Chondrocyte (in vitro differentiated cells): Measurements from ENCODE around the gene CNGA2. TPM values are rescaled to one million over a fixed set of nuclear protein-coding genes. Genes with fewer than 3 reads are reported as not detected.

Experiments used
- DNase-seq: peaks from one replicate; pipeline ENCODE4 v3.0.0; 2021; ENCODE audit warnings: mixed read lengths, low spot score
- H3K27ac Mint-ChIP-seq: one replicate; pipeline ENCODE4 v1.8.0; 2021; ENCODE audit warnings: mild to moderate bottlenecking, moderate library complexity, mixed read lengths; ENCODE audit not compliant: unreplicated experiment
- H3K27me3 Mint-ChIP-seq: 2 replicates; pipeline ENCODE4 v1.8.0; 2021; ENCODE audit warnings: low read depth, mixed read lengths
- H3K36me3 Mint-ChIP-seq: 2 replicates; pipeline ENCODE4 v1.8.0; 2021; ENCODE audit warnings: low read depth, mixed read lengths
- H3K4me1 Mint-ChIP-seq: 2 replicates; pipeline ENCODE4 v1.8.0; 2021; ENCODE audit warnings: low read depth, mild to moderate bottlenecking, mixed read lengths
- H3K4me3 Mint-ChIP-seq: one replicate; pipeline ENCODE4 v1.8.0; 2021; ENCODE audit warnings: mild to moderate bottlenecking, moderate library complexity, mixed read lengths; ENCODE audit not compliant: unreplicated experiment
- H3K9me3 Mint-ChIP-seq: 2 replicates; pipeline ENCODE4 v1.8.0; 2021; ENCODE audit warnings: low read depth, mixed read lengths
- total RNA-seq: library from RNA; stranded (reverse); gene quantifications from 3 replicates; pipeline ENCODE4 v1.2.1, GENCODE V29; 2021
- TF ChIP-seq, protein P1 (sequence below): fragments of 200-600 bp; sonication (generic); IDR thresholded peaks from 2 replicates; pipeline ENCODE4 v1.5.0; 2021; ENCODE audit warnings: antibody characterized with exemption, mild to moderate bottlenecking, moderate library complexity

CNGA2 gene
- total RNA-seq, 1 donor from 2014 or later, result not detected

DNA sequence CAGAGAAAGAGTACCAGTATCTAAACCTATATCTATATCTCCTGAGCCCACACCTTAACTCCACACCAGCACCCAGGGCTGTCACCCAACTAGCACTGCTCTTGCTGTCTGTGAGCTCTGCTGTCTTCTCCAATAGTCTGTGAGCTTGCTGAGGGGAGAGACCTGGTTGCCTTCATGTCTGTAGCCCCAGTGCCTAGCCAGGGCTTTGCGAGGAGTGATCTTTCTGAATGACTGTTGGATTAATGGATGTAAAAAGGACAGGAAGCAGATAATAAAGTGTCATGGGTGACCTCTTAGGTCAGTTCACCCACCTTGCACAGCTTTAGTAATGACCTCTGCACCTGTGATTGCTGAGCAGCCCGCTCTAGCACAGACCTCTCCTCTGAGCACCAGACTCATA, 30.5 kb downstream of the CNGA2 start:
- Mint-ChIP-seq H3K4me3 (no peak overlapping the region), H3K27me3 (no peaks in the 10 kb centered on the region), H3K27ac (no peak overlapping the region), H3K4me1 (no peaks in the 10 kb centered on the region), H3K9me3 (peaks cover 40% of the 10 kb centered on the region), H3K36me3 (no peaks in the 10 kb centered on the region)
- no peak for DNase-seq
- TF ChIP-seq, protein P1, sequence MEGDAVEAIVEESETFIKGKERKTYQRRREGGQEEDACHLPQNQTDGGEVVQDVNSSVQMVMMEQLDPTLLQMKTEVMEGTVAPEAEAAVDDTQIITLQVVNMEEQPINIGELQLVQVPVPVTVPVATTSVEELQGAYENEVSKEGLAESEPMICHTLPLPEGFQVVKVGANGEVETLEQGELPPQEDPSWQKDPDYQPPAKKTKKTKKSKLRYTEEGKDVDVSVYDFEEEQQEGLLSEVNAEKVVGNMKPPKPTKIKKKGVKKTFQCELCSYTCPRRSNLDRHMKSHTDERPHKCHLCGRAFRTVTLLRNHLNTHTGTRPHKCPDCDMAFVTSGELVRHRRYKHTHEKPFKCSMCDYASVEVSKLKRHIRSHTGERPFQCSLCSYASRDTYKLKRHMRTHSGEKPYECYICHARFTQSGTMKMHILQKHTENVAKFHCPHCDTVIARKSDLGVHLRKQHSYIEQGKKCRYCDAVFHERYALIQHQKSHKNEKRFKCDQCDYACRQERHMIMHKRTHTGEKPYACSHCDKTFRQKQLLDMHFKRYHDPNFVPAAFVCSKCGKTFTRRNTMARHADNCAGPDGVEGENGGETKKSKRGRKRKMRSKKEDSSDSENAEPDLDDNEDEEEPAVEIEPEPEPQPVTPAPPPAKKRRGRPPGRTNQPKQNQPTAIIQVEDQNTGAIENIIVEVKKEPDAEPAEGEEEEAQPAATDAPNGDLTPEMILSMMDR, result no peak

DNA sequence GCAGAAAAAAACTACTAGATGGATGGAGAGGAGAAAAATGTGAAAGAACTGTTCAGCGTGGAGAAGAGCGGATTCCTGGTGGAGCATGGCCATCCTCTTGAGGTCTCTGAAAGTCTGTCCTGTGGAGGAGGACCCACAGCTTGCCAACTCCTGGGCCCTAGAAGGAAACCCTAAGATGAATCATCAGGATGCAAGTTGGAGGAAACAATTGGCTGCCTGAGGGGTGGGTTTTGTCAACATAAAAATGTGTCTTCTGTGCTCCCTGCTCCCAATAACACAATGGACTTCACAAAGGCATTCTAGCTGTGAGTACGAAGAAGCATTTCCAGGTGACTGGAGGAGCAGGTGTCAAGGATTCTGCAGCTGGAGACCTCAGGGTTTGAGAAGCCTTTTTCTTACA, 37.2 kb downstream of the CNGA2 start:
- H3K36me3 Mint-ChIP-seq, result no peaks in the 10 kb centered on the region
- no peak for DNase-seq
- TF ChIP-seq, protein P1, result no peak
- no peaks in the 10 kb centered on the region for H3K4me1 Mint-ChIP-seq
- no peak overlapping the region for H3K4me3 Mint-ChIP-seq
- H3K27ac Mint-ChIP-seq, result no peak overlapping the region
- H3K9me3 Mint-ChIP-seq, result peaks cover 41% of the 10 kb centered on the region
- H3K27me3 Mint-ChIP-seq, result no peaks in the 10 kb centered on the region

DNA sequence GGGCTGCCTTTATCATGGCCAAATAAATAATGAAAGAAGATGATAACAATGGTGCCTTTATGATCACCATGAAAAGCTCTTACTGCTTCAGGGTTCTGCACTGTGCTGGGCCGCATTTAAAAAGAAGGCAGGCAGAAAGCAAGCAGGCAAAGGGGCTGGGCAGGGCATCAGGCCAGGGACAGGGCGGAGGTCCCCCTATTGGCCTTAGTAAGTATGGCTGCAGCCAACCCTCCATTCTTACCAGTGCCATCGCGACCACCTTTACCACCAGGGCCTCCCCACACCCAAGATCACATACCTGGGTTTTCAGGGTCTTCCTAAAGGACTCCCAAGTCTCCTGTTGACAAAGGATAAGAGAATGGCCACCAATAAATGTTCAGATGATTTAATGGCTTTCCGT, 38.9 kb downstream of the CNGA2 start:
- Mint-ChIP-seq H3K9me3 (peaks cover 42% of the 10 kb centered on the region), H3K27me3 (no peaks in the 10 kb centered on the region), H3K36me3 (no peaks in the 10 kb centered on the region), H3K27ac (no peak overlapping the region), H3K4me1 (no peaks in the 10 kb centered on the region), H3K4me3 (no peak overlapping the region)
- no peak for DNase-seq
- TF ChIP-seq, protein P1, result no peak

DNA sequence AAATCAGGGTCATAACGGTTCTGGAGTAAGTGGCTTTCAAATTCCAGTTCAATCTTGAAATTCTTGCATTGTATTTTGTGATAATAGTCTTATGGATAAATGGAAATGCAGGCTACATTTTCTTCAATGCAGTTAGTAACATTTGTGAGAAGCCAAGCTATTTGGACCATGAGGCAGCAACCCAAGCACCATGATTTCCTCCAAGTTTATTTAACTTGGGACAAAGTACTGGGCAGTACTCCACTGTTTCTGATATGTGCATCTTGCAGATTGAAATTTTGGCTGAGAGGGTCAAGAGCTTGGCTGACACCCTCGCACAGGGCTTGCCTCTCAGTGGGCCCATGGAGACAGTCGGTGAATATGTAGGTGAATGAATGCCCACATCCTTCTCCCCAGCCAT, 39.9 kb downstream of the CNGA2 start:
- Mint-ChIP-seq H3K36me3 (no peaks in the 10 kb centered on the region), H3K27me3 (no peaks in the 10 kb centered on the region), H3K4me3 (no peak overlapping the region), H3K9me3 (peaks cover 33% of the 10 kb centered on the region), H3K27ac (no peak overlapping the region), H3K4me1 (no peaks in the 10 kb centered on the region)
- TF ChIP-seq, protein P1, result no peak
- DNase-seq, result no peak

DNA sequence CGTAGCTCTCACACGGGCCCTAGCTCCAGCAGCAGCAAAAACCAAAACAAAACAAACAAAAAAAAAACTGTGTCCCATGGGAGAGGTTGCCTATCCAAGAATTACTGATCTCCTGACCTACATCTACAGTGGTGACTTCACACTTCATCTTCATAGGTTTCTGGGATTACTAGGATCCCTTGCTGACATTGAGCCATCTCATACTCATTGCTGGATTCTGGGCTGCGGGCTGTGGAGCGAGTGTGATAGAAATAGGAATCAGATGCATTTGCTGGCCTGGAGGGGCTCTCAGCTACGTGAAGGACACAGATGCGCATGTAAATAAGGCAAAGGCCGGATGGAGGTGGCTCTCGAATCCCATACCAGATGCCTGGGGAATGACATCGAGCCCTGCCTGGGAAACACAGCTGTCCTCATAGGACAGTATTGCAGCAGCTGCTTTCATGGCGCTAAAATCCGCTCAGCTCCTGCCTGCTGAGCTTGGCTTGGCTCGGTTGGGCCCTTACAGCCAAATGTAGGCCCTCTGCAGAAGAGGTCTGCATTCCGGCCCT, 41.7 kb downstream of the CNGA2 start:
- no peak for DNase-seq
- no peak overlapping the region for H3K4me3 Mint-ChIP-seq
- TF ChIP-seq, protein P1, result no peak
- peaks cover 40% of the 10 kb centered on the region for H3K9me3 Mint-ChIP-seq
- no peaks in the 10 kb centered on the region for H3K36me3 Mint-ChIP-seq
- H3K27me3 Mint-ChIP-seq, result no peaks in the 10 kb centered on the region
- H3K27ac Mint-ChIP-seq, result no peak overlapping the region
- H3K4me1 Mint-ChIP-seq, result no peaks in the 10 kb centered on the region
